ENCODE measurements around the gene CREB3L1. TPM values are rescaled to one million over a fixed set of nuclear protein-coding genes. Genes with fewer than 3 reads are reported as not detected.

CREB3L1 gene
- total and polyA plus RNA-seq, 10 donors: 0.28 to 8.9 (median 2.8) TPM

DNA sequence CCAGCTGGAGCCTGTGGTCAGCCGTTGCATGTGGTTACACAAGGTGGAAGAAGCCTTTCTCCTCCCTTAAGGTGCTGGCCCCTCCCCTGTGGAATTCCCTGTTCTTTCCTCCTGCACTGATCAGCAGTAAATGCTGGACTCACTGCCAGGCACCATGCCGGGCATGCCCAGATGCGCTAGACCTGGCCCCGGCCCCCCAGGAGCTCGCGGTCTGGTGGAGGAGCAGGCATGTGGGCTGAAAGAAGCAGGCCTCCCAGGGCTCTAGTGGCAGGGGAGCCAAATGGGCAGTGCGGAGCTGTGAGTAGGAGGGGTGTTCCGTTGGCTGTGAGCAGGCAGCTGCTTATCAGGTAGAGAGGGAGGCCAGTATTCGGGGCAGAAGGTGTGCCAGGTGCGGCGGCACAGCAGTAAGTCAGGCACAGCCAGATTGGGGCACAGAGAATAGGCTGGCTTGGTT is 80.0 kb downstream of the CREB3L1 start:
- Histone ChIP-seq H3K27ac (peak overlapping the region in 5 of 8 donors; percentile 34 to 78 (median 49)), H3K9me3 (no peaks in the 10 kb centered on the region), H3K27me3 (replicated peaks in 1 of 7) (no peaks in the 10 kb centered on the region), H3K4me1 (peaks cover 32 to 100% (median 67%) of the 10 kb centered on the region in 6 donors), H3K4me3 (no peak overlapping the region), H3K36me3 (peaks cover 0 to 30% (median 7%) of the 10 kb centered on the region in 6 donors)
- DNase-seq: peak; percentile 82
- TF ChIP-seq POLR2A (IDR thresholded peaks at IDR 0.05): no peak
- peak in 1 of 3 donors; percentile 52 for TF ChIP-seq POLR2AphosphoS5 (IDR thresholded peaks at IDR 0.05)
- TF ChIP-seq, protein P1, sequence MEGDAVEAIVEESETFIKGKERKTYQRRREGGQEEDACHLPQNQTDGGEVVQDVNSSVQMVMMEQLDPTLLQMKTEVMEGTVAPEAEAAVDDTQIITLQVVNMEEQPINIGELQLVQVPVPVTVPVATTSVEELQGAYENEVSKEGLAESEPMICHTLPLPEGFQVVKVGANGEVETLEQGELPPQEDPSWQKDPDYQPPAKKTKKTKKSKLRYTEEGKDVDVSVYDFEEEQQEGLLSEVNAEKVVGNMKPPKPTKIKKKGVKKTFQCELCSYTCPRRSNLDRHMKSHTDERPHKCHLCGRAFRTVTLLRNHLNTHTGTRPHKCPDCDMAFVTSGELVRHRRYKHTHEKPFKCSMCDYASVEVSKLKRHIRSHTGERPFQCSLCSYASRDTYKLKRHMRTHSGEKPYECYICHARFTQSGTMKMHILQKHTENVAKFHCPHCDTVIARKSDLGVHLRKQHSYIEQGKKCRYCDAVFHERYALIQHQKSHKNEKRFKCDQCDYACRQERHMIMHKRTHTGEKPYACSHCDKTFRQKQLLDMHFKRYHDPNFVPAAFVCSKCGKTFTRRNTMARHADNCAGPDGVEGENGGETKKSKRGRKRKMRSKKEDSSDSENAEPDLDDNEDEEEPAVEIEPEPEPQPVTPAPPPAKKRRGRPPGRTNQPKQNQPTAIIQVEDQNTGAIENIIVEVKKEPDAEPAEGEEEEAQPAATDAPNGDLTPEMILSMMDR (IDR thresholded peaks at IDR 0.05 in 8 of 11, conservative IDR thresholded peaks at IDR 0.05 in 3 of 11): no peak
- intact Hi-C loops (cut with DNase I; ENCODE audit: low total_unique reads): no loop called here
- 62 to 80% (median 72%) methylated on average over 8 to 11 of the region's 11 CpGs for WGBS, 5 donors

DNA sequence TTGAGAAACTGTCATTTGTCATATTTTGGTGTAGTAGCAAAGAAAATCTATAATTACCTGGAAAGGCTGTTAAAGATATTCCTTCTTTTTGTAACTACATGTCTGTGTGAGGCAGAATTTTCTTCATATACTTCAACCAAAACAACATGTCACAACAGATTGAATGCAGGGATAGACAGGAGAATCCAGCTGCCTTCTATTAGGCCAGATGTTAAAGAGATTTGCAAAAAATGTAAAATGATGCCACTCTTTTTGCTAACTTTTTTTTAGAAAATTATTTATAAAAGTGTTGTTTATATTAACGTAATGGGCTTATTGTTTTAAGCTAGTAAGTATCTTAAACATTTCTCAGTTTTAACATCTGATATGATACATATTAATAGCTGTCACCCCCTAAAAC is 82.5 kb downstream of the CREB3L1 start:
- no peak for DNase-seq
- peaks cover 0 to 30% (median 7%) of the 10 kb centered on the region in 6 donors for H3K36me3 ChIP-seq
- TF ChIP-seq, protein P1 (IDR thresholded peaks at IDR 0.05 in 8 of 11, conservative IDR thresholded peaks at IDR 0.05 in 3 of 11): no peak
- TF ChIP-seq POLR2A (IDR thresholded peaks at IDR 0.05) (no peak), POLR2AphosphoS5 (IDR thresholded peaks at IDR 0.05) (no peak)
- no peak overlapping the region for H3K4me3 ChIP-seq
- WGBS, 5 donors: 73 to 91% (median 85%) methylated on average over 1 of the region's 1 CpG
- no peaks in the 10 kb centered on the region for H3K9me3 ChIP-seq
- peaks cover 39 to 100% (median 69%) of the 10 kb centered on the region in 6 donors for H3K4me1 ChIP-seq
- peak overlapping the region in 3 of 8 donors; percentile 15 to 93 (median 90) for H3K27ac ChIP-seq
- H3K27me3 ChIP-seq (replicated peaks in 1 of 7): no peaks in the 10 kb centered on the region
- intact Hi-C loops (cut with DNase I; ENCODE audit: low total_unique reads): no loop called here

DNA sequence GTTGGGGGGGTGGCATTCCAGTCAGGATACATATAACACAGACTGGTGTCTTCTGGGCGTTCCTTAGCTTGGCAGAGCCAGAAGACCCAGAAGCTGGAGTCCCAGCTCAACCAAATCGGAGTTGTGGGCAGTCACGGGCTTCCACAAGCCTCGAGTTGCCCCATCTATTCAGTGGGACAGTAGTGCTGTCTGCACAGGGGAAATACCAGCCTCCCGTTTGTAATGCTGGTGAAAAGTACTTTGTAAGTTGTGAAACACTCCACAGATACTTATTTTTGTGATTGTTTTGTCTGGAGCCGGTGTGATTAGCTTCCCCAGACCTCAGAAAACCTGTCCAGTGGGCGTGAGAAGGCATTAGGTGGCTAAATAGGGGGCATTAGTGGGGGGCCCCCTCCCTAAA is 83.4 kb downstream of the CREB3L1 start:
- Histone ChIP-seq H3K27ac (peak overlapping the region; percentile 77 to 94 (median 90)), H3K4me1 (peaks cover 39 to 100% (median 69%) of the 10 kb centered on the region in 6 donors), H3K4me3 (peak overlapping the region in 7 of 8 donors; percentile 23 to 68 (median 34)), H3K27me3 (replicated peaks in 1 of 7) (no peaks in the 10 kb centered on the region), H3K9me3 (no peaks in the 10 kb centered on the region), H3K36me3 (peaks cover 0 to 34% (median 7%) of the 10 kb centered on the region in 6 donors)
- intact Hi-C loops (cut with DNase I; ENCODE audit: low total_unique reads): no loop called here
- DNase-seq: no peak
- 22 to 33% (median 26%) methylated on average over 6 to 7 of the region's 7 CpGs for WGBS, 5 donors
- no peak for TF ChIP-seq POLR2A (IDR thresholded peaks at IDR 0.05)
- TF ChIP-seq, protein P1 (IDR thresholded peaks at IDR 0.05 in 8 of 11, conservative IDR thresholded peaks at IDR 0.05 in 3 of 11): no peak
- no peak for TF ChIP-seq POLR2AphosphoS5 (IDR thresholded peaks at IDR 0.05)

GRCh38 chr11:46361283-46362155 is 84.1 kb downstream of the CREB3L1 start:
- Histone ChIP-seq H3K27me3 (replicated peaks in 1 of 7) (no peaks in the 10 kb centered on the region), H3K9me3 (no peaks in the 10 kb centered on the region), H3K36me3 (peaks cover 0 to 34% (median under 1%) of the 10 kb centered on the region in 6 donors), H3K4me3 (peak overlapping the region; percentile 23 to 68 (median 36)), H3K27ac (peak overlapping the region; percentile 77 to 94 (median 90)), H3K4me1 (peaks cover 39 to 100% (median 69%) of the 10 kb centered on the region in 6 donors)
- intact Hi-C loops (cut with DNase I; ENCODE audit: low total_unique reads): no loop called here
- 3 to 7% (median 4%) methylated on average over 18 to 26 of the region's 26 CpGs for WGBS, 5 donors
- DNase-seq: peak; percentile 93
- TF ChIP-seq POLR2AphosphoS5 (IDR thresholded peaks at IDR 0.05): peak; percentile 78 to 87 (median 87)
- TF ChIP-seq, protein P1 (IDR thresholded peaks at IDR 0.05 in 8 of 11, conservative IDR thresholded peaks at IDR 0.05 in 3 of 11): no peak
- TF ChIP-seq POLR2A (IDR thresholded peaks at IDR 0.05): no peak
